Activated T-helper 17 cell treated with anti-CD3 and anti-CD28 coated beads, Interleukin-2, amount 50 U/mL, for 72 hours (primary cell): ENCODE data around the gene KIF25. TPM values are rescaled to one million over a fixed set of nuclear protein-coding genes. Genes with fewer than 3 reads are reported as not detected.

Experiments
- ATAC-seq: fragments of 150-1000 bp; cut with Tn5 transposase; replicated peaks from 2 replicates; pipeline ENCODE4 v1.10.0; 2021; ENCODE audit warnings: mild to moderate bottlenecking, moderate library complexity
- H3K27ac Mint-ChIP-seq: one replicate; pipeline ENCODE4 v1.8.0; 2022; ENCODE audit warnings: mixed read lengths
- H3K27me3 Mint-ChIP-seq: one replicate; pipeline ENCODE4 v1.8.0; 2022; ENCODE audit warnings: mixed read lengths
- H3K36me3 Mint-ChIP-seq: one replicate; pipeline ENCODE4 v1.8.0; 2022; ENCODE audit warnings: low read depth, mild to moderate bottlenecking, mixed read lengths
- H3K4me1 Mint-ChIP-seq: one replicate; pipeline ENCODE4 v1.8.0; 2022; ENCODE audit warnings: mixed read lengths
- H3K4me3 Mint-ChIP-seq: one replicate; pipeline ENCODE4 v1.8.0; 2022; ENCODE audit warnings: mild to moderate bottlenecking, mixed read lengths
- H3K9me3 Mint-ChIP-seq: one replicate; pipeline ENCODE4 v1.8.0; 2022; ENCODE audit warnings: mixed read lengths
- total RNA-seq, 2 donors: library from RNA; stranded (reverse); gene quantifications; one replicate each; pipeline ENCODE4 v1.2.3, GENCODE V29; 2022

Gene KIF25
- total RNA-seq, 2 donors from 2014 or later = 1.8 TPM; not detected in 1

DNA sequence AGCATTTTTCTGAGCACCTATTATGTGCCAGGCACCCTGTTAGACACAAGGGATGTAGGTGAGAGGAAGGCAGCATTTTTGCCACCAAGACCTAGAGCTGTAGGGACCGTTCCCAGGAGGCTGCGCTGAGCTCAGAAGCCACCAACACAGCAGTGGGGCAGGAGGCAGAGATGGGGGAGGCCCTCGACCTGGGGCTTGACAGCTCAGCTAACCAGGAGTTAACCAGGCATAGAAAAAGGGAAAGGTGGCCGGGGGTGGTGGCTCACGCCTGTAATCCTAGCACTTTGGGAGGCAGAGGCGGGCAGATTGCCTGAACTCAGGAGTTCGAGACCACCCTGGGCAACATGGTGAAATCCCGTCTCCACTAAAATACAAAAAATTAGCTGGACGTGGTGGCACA, 29.5 kb downstream of the KIF25 start:
- peaks cover 16% of the 10 kb centered on the region for H3K27me3 Mint-ChIP-seq
- H3K4me3 Mint-ChIP-seq = no peak overlapping the region
- ATAC-seq = no peak
- no peak overlapping the region for H3K27ac Mint-ChIP-seq
- no peaks in the 10 kb centered on the region for H3K9me3 Mint-ChIP-seq
- no peaks in the 10 kb centered on the region for H3K4me1 Mint-ChIP-seq
- no peaks in the 10 kb centered on the region for H3K36me3 Mint-ChIP-seq

DNA sequence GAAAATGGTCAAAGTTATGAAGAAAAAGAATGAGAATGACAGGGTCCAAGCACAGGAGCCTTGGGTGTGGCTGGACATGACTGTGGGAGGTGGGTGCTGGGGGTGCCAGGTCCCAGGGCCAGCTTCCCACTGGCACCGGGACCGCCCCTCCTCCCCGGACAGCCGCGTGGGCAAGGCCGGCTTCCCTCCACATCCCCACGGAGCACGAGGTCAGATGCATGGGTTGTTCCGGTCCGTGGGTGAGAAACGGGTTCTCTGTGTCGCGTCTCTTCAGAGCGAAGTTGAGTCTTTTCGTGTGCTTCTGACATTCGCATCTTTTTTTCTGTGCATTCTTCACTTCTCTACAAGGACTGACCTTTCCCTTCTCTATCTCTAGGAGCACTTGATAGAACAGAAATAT, 30.1 kb downstream of the KIF25 start:
- ATAC-seq = no peak
- Mint-ChIP-seq H3K27me3 (peaks cover 16% of the 10 kb centered on the region), H3K4me1 (no peaks in the 10 kb centered on the region), H3K4me3 (no peak overlapping the region), H3K27ac (no peak overlapping the region), H3K36me3 (no peaks in the 10 kb centered on the region), H3K9me3 (no peaks in the 10 kb centered on the region)

- H3K36me3 Mint-ChIP-seq = no peaks in the 10 kb centered on the region
- H3K27me3 Mint-ChIP-seq = peaks cover 16% of the 10 kb centered on the region
- no peak for ATAC-seq
- no peak overlapping the region for H3K27ac Mint-ChIP-seq
- no peaks in the 10 kb centered on the region for H3K4me1 Mint-ChIP-seq
- H3K4me3 Mint-ChIP-seq = no peak overlapping the region
- no peaks in the 10 kb centered on the region for H3K9me3 Mint-ChIP-seq
These were observed 30.7 kb downstream of the KIF25 start for GRCh38 chr6:168028181-168028580.

GRCh38 chr6:168029459-168030217, 32.2 kb downstream of the KIF25 start:
- Mint-ChIP-seq H3K36me3 (no peaks in the 10 kb centered on the region), H3K9me3 (no peaks in the 10 kb centered on the region), H3K27me3 (peaks cover 16% of the 10 kb centered on the region), H3K4me3 (no peak overlapping the region), H3K4me1 (no peaks in the 10 kb centered on the region), H3K27ac (no peak overlapping the region)
- ATAC-seq = no peak

GRCh38 chr6:168030218-168030746, 32.8 kb downstream of the KIF25 start:
- Mint-ChIP-seq H3K9me3 (no peaks in the 10 kb centered on the region), H3K27me3 (peaks cover 16% of the 10 kb centered on the region), H3K4me1 (no peaks in the 10 kb centered on the region)

GRCh38 chr6:168030908-168031307, 33.4 kb downstream of the KIF25 start:
- ATAC-seq = no peak
- Mint-ChIP-seq H3K27ac (no peak overlapping the region), H3K36me3 (peaks cover 10% of the 10 kb centered on the region), H3K27me3 (peaks cover 11% of the 10 kb centered on the region), H3K4me3 (no peak overlapping the region), H3K4me1 (peaks cover 4% of the 10 kb centered on the region), H3K9me3 (no peaks in the 10 kb centered on the region)

More at GRCh38 chr6:168030218-168030746, 32.8 kb downstream of the KIF25 start:
- Mint-ChIP-seq H3K27ac (no peak overlapping the region), H3K4me3 (no peak overlapping the region), H3K36me3 (peaks cover 4% of the 10 kb centered on the region)
- ATAC-seq = no peak

DNA sequence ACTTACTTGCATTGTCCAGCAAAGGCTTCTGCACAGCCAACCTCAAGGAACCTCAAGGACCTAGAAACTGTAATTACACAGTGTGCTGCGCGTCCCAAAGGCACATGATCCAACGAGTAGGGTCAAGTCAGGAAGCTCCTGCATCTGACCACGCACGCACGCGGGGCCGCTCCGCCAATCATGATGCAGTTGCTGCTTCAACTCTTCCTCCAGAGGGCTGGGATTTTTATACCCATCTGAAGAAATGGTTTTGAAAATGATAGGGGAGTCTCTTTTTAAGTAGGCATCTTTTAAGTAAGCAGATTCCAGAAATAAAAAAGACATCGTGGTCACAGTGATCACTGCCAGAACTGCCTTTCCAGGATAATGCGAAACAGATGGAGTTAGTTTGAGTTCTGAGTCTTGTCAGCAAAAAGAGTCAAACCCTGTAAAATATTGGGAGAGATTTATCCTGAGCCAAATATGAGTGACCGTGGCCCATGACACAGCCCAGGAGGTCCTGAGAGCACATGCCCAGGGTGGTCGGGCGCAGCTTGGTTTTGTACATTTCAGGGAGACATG, 34.0 kb downstream of the KIF25 start:
- Mint-ChIP-seq H3K27me3 (peaks cover 7% of the 10 kb centered on the region), H3K4me1 (peaks cover 8% of the 10 kb centered on the region), H3K36me3 (peaks cover 10% of the 10 kb centered on the region), H3K27ac (peak overlapping the region; percentile 54), H3K4me3 (no peak overlapping the region), H3K9me3 (no peaks in the 10 kb centered on the region)
- ATAC-seq = no peak

DNA sequence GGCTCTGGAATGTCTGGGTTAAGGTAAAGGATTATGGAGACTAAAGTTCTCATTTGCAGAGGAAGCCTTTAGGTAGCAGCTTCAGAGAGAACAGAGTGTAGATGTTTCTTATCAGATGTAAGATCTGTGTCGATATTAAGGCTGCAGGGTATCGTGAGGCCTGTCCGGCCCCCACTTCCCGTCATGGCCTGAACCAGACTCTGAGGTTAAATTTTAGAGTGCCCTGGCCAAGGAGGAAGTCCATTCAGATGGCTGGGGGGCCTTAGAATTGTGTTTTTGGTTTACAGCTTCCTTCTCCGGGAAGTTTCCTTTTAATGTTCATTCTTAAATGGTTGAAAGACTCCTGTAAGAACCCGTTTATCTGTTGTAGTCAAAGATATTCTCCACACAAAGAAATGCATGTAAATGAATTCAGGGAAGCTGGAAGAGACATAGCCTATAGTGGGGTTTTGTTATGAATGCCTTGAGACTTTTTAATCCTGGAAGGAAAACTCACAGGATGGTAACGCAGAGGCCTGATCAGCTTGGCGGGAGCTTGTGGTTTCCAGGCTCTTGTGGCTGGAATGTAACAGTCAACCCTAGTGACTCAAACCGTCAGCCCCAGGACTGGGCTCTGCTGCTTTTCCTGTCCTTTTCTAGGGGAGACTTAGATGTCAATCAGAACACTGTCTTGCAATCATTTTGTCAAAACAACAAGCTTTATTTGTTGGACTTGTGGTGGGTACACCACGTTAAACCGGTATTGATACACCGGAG, 34.7 kb downstream of the KIF25 start:
- H3K4me1 Mint-ChIP-seq = peaks cover 8% of the 10 kb centered on the region
- no peak overlapping the region for H3K4me3 Mint-ChIP-seq
- no peak for ATAC-seq
- H3K9me3 Mint-ChIP-seq = no peaks in the 10 kb centered on the region
- peak overlapping the region; percentile 54 for H3K27ac Mint-ChIP-seq
- peaks cover 10% of the 10 kb centered on the region for H3K36me3 Mint-ChIP-seq
- peaks cover 3% of the 10 kb centered on the region for H3K27me3 Mint-ChIP-seq

GRCh38 chr6:168033791-168034190, 36.3 kb downstream of the KIF25 start:
- Mint-ChIP-seq H3K36me3 (peaks cover 10% of the 10 kb centered on the region), H3K27me3 (no peaks in the 10 kb centered on the region), H3K4me3 (no peak overlapping the region), H3K27ac (no peak overlapping the region), H3K9me3 (no peaks in the 10 kb centered on the region), H3K4me1 (peaks cover 8% of the 10 kb centered on the region)
- ATAC-seq = no peak

DNA sequence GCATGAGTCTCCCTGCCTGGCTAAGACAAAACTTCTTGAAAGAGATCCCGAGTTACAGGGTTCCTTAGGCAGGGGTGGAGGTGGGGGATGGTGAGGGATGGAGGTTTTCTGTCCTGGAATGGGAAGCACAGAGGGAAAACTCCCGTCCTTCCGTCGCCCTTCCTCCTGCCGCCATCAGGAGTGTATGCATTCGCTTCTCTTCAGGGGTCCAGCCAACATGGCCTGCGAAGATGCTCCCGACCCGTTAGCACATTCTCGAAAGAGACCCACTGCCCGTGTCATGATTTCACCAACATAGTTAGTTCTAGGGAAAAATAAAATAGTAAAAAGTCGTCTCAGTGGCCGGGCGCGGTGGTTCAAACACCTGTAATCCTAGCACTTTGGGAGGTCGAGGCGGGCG, 37.1 kb downstream of the KIF25 start:
- Mint-ChIP-seq H3K4me3 (peak overlapping the region; percentile 94), H3K27me3 (no peaks in the 10 kb centered on the region), H3K27ac (peak overlapping the region; percentile 95), H3K4me1 (peaks cover 8% of the 10 kb centered on the region), H3K36me3 (peaks cover 10% of the 10 kb centered on the region), H3K9me3 (no peaks in the 10 kb centered on the region)
- ATAC-seq = no peak

DNA sequence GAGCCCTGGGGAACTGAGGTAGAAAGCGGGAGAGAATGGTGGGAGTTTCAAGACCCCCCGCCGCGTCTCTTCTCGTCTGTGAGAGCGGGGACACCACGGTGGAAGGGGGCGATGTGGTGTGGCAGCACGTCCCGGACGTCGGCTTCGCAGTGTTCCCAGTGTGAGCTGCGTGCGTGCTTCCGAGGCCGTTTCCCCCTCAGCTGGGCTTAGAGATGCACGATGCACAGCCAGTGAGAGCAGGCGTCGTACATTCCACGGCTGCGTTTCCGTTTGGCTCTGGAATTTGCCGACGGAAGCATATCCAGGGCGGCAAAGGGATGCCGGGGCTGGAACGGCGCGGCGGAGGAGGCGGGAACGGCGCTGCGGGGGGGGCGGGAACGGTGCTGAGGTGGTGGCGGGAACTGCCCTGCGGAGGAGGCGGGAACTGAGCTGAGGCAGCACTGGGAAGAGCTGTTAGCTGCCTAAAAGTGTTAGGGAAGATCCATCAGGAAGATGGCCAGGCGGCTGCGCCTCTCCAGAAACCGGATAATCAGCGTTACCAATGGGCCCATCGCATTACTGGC, 37.7 kb downstream of the KIF25 start:
- Mint-ChIP-seq H3K4me3 (peak overlapping the region; percentile 94), H3K27me3 (no peaks in the 10 kb centered on the region), H3K36me3 (peaks cover 10% of the 10 kb centered on the region), H3K9me3 (no peaks in the 10 kb centered on the region), H3K4me1 (peaks cover 8% of the 10 kb centered on the region), H3K27ac (peak overlapping the region; percentile 95)
- ATAC-seq = peak; percentile 6

GRCh38 chr6:168035661-168036545, 38.4 kb downstream of the KIF25 start:
- Mint-ChIP-seq H3K36me3 (peaks cover 10% of the 10 kb centered on the region), H3K4me3 (peak overlapping the region; percentile 94), H3K27me3 (no peaks in the 10 kb centered on the region), H3K9me3 (no peaks in the 10 kb centered on the region), H3K4me1 (peaks cover 8% of the 10 kb centered on the region), H3K27ac (peak overlapping the region; percentile 95)
- peak; percentile 83 for ATAC-seq

GRCh38 chr6:168037242-168037641, 39.8 kb downstream of the KIF25 start:
- H3K4me3 Mint-ChIP-seq = peak overlapping the region; percentile 94
- ATAC-seq = no peak
- peaks cover 8% of the 10 kb centered on the region for H3K4me1 Mint-ChIP-seq
- H3K9me3 Mint-ChIP-seq = no peaks in the 10 kb centered on the region
- H3K36me3 Mint-ChIP-seq = peaks cover 10% of the 10 kb centered on the region
- H3K27ac Mint-ChIP-seq = peak overlapping the region; percentile 27
- H3K27me3 Mint-ChIP-seq = no peaks in the 10 kb centered on the region

DNA sequence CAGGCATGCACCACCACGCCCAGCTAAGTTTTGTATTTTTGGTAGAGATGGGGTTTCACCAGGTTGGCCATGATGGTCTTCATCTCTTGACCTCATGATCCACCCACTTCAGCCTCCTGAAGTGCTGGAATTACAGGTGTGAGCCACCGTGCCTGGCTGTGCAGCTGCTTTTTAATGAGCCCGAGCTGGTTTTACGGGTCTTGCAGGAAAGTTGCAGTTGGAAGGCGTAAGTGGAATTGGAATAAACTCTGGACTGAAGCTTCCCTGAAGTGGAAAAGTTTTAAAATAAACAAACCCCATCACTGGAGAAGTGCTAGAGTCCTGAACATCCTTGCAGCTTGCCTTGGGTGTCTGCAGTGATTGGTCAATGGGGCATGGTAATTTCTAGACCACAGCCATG, 40.4 kb downstream of the KIF25 start:
- H3K4me3 Mint-ChIP-seq = no peak overlapping the region
- H3K27ac Mint-ChIP-seq = no peak overlapping the region
- H3K36me3 Mint-ChIP-seq = peaks cover 10% of the 10 kb centered on the region
- no peaks in the 10 kb centered on the region for H3K27me3 Mint-ChIP-seq
- no peak for ATAC-seq
- H3K4me1 Mint-ChIP-seq = peaks cover 8% of the 10 kb centered on the region
- H3K9me3 Mint-ChIP-seq = no peaks in the 10 kb centered on the region
